HG02763 (cell line): ENCODE data around the gene HAS3.
"Not testable (repeated sequence)": the region's sequence is repeated elsewhere in the genome, so short reads cannot be mapped to it uniquely, and the experiment has no call there.

Source experiments
- ATAC-seq: cut with Tn5 transposase; IDR thresholded peaks from one replicate; pipeline ENCODE4 v1.9.1; 2021; ENCODE audit warnings: mild to moderate bottlenecking, moderate library complexity; ENCODE audit not compliant: unreplicated experiment

The HAS3 gene

DNA sequence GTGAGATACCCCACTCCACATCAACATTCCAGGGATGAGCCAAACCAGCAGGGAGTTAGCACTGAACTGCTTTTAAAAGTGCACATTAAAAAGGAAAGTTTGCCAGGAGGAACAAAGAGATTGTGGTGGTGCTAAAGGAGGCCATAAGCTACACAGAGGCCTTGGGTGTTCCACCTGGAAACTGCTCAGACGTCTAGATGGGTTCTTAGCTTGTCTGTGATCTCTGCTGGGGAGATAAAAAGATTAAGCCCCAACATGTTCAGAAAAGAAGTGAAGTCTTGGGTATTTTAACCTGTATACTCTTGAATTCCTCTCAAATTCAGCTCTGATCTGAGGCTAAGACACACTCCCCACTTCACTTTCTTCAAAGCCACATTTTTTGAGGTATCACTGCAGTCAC, 10.4 kb downstream of the HAS3 start:
- ATAC-seq, result no peak

DNA sequence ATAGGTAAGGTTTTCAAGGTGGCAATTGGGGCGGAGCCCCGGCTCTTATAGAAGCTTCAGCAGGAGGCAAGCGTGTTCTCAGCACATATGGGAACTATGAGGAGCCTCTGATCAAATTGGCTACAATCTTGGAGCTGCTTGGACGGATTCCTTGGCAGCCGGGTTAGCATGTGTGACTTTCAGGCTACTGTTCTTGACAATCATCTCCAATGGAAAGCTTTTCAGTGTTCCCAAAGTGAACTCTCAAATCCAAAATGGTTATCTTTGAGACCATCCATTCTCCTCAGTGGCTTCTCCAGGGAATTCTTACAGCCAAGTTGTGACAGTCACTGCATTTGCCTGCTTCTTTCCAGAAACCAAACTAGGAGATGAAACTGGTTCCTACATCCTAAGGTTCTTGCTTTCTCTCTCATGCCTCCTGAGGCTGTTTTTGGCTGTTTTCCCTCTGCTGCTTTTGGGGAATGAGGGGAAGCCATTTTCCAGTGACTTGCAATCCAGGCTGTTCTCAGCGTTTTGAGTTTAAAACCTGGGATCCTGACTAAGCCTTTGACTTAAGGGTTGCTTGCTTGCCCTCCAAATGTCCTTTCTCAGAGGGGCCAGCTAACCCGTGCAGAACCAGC, 10.9 kb downstream of the HAS3 start:
- ATAC-seq, result no peak

DNA sequence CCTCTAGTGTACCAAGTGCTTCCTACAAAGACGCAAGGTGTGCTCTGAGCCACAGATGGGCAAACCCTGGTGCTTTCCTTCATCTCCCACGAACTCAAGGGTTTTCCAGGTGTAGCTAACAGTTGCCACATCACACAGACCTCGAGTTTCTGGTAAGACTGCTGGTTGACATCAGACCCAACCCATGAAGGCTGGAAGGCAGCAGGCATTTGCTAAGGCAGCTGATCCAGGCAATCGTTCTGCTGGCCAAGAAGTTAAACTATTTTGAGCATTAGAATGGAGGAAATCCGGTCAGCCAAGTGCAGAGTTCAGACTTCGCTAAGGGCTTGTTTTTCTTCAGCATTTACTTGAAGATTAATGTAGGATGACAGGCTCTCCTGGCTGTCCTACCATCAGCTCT, 11.5 kb downstream of the HAS3 start:
- no peak for ATAC-seq

DNA sequence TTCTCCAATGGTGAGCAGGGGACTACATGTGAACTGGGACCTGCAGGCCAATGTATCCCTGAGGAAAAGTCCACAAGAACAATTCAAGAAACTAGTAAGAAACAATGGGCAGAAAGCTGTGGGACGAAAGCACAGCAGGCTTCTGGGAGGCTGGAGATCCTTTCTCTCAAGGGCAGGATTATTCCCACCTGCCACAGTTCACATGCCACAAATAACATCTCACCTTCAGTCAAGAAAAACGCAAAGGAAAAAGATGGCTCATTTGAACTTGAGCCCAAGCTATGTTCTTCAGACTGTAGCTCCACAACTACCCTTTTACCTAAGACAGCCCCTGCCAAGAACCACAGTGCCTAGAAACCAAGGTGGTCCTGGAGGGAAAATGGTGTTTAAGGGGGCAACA, 13.0 kb downstream of the HAS3 start:
- ATAC-seq, result no peak

DNA sequence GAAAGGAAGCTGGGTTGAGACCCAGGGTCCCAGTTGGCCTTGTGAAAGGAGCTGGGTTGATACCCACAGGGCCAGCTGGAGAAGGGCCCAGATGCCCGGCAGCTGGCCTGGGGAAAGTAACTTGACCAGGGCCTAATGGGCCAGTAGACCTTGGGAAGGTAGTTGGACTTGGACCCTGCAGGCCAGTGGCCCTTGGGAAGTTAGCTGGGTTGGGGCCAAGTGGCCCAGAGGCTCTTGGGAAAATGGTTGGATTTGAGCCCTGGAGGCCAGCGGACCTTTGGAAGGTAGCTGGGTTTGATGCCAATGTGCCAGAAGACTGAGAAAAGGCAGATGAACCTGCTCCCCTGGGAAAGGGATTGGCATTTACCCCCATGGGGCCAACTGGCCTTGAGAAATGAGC, 13.5 kb downstream of the HAS3 start:
- no peak for ATAC-seq

DNA sequence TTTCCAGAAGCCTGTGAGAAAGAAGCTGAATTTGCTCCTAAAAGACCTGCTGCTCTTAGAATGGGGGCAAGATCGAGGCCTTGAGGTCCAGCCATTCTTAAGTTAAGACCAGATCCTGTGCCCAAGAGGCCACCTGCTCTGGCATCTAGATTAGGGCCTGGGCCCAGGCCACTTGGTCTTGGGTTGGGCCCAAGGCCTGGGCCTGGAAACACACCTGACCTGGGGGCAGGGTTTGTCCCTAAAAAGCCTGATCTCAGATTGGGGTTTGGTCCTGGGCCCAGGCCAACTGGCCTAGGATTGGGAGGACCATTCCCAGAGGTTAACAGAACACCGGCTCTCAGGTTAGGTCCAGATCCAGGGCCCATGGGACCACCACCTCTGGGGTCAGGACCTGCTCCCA, 14.1 kb downstream of the HAS3 start:
- no peak for ATAC-seq

DNA sequence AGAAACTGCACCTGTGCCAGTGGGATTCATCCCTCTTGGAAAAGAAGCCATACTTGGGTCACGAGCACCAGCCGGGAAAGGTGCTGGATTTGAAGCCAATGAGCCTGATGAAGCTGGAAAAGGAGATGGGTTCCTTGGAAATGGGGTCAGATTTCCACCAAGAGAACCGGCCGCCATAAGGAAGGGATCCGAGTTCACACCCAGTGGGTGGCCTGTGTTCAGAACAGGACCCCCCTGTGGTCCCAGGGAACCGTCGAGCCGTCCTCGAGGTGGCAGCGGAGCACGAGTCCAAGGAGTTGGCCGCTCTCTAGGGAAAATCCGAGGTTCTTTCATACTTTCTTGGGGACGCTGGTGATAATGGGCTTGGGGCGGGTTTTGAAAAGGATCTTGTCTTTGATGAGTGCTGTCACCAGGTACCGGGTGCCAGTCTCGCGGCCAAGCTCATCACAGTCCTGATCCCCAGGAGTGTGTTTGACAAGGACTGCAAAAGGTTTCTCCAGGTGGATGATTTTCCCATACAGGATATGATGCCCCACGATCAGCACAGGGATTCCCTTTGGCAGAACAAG, 14.7 kb downstream of the HAS3 start:
- no peak for ATAC-seq

DNA sequence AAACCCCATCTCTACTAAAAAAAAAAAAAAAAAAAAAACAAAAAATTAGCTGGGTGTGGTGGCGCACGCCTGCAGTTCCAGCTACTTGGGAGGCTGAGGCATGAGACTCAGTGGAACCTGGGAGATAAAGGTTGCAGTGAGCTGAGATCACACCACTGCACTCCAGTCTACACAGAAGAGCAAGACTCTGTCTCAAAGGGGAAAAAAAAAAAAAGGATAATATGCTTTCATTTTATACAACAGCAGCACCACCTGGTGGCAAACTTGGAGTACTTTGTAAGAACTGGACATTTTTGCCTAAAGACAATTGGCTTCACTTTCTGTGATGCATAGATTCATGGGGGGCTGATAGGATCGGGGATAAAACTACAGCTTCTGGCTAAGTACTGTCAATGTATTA, 18.5 kb downstream of the HAS3 start:
- ATAC-seq, result no peak

DNA sequence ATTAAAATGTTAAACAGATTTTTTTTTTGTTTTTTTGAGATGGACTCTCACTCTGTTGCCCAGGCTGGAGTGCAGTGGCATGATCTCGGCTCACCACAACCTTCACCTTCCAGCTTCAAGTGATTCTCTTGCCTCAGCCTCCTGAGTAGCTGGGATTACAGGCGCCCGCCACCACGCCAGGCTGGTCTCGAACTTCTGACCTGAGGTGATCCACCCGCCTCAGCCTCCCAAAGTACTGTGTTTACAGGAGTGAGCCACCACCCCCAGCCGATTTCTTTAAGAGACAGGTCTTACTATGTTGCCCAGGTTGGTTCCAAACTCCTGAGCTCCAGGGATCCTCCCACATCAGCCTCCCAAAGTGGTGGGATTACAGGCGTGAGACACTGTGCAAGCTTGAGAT, 19.0 kb downstream of the HAS3 start:
- ATAC-seq, result not testable (repeated sequence)

DNA sequence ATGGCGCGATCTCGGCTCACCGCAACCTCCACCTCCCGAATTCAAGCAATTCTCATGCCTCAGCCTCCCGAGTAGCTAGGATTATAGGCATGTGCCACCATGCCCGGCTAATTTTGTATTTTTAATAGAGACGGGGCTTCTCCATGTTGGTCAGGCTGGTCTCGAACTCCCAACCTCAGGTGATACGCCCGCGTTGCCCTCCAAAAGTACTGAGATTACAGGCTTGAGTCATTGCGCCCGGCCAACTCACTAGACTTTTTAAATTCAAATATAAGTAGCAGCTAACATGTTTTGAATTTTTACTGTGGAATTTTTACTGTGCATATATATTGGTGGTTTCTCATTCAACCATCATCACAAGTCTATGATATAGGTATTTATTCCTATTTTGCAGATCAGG, 19.5 kb downstream of the HAS3 start:
- not testable (repeated sequence) for ATAC-seq

DNA sequence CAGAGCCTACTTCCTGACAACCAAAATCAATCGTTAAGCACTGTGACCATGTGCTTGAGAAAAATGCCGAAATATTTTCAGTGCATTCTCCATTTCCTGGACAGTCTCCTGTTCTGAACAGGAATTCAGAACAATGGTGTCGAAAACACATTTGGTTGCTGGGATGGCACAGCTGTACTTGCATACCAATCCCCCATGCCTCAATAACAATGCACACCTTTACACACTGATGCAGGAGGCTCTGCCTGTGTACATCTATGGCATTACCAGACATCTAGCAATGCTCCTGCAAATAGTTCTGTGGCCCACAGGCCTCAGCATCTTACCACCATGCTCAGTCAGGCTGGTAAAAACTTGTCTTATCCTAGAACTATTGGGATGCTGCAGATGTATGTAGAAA, 20.8 kb downstream of the HAS3 start:
- ATAC-seq, result no peak

DNA sequence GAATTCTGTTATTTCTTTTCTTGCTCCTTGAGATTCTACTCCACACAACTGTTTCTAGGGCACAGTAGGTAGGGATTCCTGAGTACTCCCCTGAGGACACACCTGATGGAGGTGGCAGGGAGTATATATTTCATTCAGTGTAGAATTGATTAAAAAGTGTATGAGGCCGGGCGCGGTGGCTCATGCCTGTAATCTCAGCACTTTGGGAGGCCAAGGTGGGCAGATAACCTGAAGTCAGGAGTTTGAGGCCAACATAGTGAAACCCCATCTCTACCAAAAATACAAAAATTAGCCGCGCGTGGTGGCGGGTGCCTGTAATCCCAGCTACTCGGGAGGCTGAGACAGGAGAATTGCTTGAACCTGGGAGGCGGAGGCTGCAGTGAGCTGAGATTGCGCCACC, 21.3 kb downstream of the HAS3 start:
- ATAC-seq, result not testable (repeated sequence)

DNA sequence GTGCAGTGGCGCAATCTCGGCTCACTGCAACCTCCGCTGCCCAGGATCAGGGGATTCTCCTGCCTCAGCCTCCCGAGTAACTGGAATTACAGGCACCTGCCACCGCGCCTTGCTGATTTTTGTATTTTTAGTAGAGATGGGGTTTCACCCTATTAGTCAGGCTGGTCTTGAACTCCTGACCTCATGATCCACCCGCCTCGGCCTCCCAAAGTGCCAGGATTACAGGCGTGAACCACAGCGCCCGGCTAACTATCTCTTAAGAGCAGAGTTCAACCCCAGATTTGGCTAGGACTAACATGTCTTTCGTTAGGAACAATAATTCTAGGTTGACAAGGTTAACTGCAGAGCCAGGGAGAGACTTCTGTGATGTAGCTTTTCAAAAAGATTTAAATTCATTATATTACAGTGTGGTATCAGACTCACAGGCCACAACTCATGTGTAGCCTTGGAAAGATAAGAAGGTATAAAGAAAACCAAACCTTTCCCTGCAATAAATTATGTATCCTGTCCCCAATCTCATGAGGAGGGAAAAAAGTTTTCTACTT, 22.6 kb downstream of the HAS3 start:
- no peak for ATAC-seq

DNA sequence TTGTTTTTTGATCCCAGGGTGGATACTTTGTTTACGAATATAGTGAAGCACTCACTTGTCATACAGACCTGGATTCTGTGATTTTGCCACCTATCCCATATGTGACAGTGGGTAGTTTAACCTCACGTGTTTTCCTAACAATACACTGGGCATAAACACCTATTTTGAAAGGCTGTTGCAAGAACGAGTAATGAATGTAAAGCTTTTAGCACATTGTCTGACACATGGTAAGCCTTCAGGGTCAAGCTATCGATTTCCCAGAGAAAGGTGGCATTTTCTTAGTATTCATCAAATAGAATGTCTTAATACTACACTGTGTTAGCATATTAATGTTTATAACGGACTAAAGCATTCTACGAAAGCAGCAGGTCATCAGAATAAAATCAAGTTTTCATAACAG, 25.0 kb downstream of the HAS3 start:
- ATAC-seq, result no peak

DNA sequence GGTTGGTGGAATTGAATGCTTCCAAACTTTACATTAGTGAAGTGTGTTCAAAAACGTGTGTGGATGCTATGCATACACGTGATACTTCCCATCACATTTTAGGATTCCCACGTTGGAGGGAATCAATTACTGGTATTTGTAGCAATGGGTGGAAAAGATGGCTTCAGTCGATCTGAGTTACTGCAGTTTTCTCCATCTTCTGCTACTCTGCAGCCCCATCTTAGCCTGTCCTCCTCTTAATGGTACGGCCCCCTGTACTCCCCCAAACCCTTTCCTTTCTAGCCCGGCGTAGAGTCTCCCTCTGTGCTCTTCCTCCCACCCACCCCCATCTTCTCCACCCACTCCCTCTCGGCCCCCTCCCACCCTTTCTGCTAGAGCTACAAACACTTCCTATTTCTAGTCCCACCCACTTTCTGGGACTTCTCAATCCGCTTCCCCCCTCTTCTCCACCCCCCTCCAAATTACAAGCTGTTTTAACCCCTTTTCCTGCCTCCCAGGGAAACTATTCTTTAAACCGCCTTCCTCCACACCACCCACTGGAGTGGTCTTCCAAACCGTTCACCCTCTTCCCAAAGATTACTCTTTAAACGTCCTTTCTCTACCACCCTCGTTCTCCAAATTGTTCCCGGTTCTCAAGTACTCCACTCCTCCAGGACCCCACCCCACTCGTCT, 25.9 kb downstream of the HAS3 start:
- no peak for ATAC-seq

DNA sequence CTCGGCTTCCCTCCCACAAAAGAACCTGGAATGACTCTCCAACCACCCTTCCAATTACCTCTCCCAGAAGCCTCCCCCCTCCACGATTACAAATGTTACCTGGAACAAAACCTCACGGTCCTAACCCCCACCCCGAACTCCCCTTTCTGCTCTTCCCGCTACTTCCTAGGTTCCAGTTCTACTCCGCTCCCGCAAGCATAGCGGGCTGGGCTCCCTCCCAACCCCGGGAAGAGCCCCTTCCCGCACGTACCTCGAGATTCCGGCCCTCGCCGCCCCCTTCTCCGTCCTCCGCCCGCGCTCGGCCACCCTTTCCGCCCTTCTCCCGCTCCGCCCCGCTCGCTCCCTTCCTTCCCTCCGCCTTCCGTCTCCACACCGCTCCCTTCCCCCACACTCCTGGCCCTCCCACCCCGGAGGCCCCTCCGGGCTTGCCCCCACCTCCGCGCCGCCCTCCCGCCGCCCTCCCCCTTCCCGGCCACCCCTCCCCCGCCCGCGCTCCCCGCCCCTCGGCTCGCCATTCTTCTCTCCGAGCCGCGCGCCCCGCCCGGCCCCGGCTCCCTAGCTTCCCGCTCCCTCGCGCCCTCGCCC, 26.5 kb downstream of the HAS3 start:
- ATAC-seq, result peak; percentile 37

DNA sequence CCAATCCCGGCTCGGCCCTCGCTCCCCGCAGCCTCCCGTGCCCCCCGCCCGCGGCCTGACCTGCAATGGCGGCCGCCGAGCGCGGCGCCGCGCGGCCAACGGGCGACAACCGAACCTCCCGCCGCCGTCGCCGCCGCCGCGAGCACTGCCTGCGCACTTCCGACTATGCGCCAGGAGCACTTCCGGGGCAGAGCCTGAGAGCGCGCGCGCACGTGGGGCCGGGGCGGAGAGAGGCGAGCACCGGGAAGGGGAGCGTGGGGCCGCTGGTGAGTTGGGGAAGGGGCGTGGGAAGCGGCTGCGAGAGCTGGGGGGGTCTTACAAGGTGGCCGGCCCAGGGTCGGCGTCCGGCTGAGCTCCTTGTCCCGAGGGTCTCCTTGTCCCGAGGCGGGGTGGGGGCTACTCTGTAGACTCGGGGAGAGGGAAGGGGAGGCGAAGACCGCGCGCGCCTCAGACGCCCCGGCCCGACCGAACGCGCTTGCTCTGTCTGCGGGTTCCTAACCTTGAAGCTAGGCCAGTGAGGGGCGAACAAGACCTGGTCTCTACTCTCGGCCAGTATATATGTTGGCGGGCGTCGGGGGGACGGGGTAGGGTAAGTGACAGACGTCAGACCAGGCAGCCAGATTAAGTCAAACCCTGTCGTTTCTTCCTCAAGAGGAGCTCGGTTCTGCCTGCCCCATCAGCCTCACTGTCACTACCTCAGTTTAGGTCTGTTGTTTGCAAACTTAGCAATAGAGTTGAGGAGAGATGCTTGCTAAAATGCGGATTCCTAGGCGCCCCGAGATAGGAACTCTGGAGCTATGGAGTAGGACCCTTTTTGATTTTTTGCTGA, 27.2 kb downstream of the HAS3 start, which contains the start of the genes CHTF8 and UTP4:
Gene CHTF8 (minus strand): TSS at position 165 of the 829 bp plus-strand sequence. CDS start 11,130 bp downstream, outside the sequence.
Gene UTP4 (plus strand): TSS at position 226 of the 829 bp plus-strand sequence. CDS start 811 bp downstream, outside the sequence.
- ATAC-seq, result peak; percentile 90

DNA sequence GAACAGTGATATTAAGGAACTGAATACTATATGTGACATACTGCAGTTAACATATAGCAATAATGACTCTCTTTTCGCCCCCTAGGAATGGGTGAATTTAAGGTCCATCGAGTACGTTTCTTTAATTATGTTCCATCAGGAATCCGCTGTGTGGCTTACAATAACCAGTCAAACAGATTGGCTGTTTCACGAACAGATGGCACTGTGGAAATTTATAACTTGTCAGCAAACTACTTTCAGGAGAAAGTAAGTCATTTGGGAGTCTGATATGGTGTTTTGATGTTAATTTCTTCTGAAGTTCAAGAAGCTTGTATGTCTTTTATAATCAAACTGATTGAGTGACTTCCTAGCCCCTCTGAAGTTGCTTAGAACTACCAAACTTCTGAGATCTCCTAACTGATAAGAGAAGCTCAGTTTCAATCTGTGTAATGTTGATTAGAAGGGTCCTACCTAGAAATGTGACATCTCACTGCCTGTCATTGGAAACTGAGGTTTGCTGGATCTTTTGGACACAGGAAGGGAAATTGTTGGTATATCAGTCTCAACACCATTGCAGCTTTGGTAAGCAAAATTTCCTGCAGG, 28.0 kb downstream of the HAS3 start:
- ATAC-seq, result no peak

DNA sequence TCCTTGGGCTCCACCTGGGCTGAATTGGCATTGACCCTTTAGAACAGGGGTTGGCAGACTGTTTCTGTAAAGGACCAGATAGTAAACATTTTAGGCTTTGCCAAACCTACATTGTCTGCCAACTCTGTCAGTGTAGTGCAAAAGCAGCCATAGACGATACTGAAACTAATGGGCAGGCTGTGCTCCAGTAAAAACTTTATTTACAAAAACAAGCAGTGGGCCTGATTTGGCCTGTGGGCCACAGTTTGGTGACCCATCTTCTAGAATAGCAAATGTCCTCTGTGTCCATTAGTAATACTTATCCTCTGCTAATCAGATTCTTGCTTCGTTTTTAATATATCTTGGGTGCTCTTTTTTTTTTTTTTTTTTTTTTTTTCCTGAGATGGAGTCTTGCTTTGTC, 33.2 kb downstream of the HAS3 start:
- ATAC-seq, result no peak

DNA sequence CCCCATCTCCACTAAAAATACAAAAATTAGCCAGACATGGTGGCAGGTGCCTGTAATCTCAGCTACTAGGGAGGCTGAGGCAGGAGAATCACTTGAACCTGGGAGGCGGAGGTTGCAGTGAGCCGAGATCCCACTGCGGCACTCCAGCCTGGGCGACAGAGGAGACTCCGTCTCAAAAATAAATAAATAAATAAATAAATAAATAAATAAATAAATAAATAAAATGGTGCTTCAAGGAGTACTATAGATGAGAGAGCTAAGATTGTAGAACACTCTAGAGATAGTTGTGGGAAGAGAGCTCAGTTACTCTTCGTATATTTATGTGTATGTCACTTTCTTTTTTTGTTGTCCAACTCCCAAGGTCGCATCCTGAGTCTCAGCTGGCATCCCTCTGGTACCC, 34.0 kb downstream of the HAS3 start:
- not testable (repeated sequence) for ATAC-seq
